ENCODE measurements around the gene IGHMBP2.

IGHMBP2 gene

GRCh38 chr11:68959465-68960293, 56.0 kb downstream of the IGHMBP2 start:
- no peak for DNase-seq (ENCODE audit: extremely low read depth, low read depth)

GRCh38 chr11:68960294-68961071, 56.8 kb downstream of the IGHMBP2 start:
- DNase-seq (ENCODE audit: extremely low read depth, low read depth), result no peak
- no peak for TF ChIP-seq CTCF (IDR thresholded peaks at IDR 0.05; ENCODE audit: low read depth, low read length)

More at GRCh38 chr11:68959465-68960293, 56.0 kb downstream of the IGHMBP2 start:
- TF ChIP-seq CTCF (IDR thresholded peaks at IDR 0.05; ENCODE audit: low read depth, low read length), result no peak

- no peak for DNase-seq (ENCODE audit: extremely low read depth, low read depth)
- no peak for TF ChIP-seq CTCF (IDR thresholded peaks at IDR 0.05; ENCODE audit: low read depth, low read length)
Measured at GRCh38 chr11:68961245-68961644, 57.6 kb downstream of the IGHMBP2 start.

DNA sequence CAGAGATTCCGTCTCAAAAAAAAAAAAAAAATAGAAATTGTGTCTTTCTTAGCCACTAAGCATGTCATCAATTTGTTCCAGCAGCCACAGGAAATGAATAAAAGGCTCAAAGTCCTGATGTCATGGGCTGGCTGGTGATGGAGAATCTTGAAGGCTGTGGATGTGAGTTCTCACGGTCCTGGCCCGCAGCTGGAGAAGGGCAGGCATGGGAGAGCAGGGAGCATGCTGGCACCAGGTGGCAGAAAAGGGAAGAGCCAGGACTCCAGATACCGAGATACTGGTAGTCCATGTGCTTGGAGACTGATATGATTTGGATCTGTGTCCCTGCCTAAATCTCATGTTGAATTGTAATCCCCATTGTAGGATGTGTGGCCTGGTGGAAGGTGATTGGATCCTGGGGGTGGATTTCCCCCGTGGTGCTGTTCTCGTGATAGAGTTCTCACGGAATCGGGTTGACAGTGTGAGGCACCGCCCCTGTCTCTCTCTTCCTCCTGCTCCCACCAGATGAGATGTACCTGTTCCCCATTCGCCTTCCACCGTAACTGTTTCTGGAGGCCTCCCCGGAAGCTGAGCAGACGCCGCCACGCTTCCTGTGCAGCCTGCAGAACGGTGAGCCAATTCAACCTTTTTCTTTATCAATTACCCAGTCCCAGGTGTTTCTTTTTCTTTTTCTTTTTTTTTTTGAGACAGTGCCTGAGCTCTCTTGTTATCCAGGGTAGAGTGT, 59.0 kb downstream of the IGHMBP2 start:
- no peak for DNase-seq (ENCODE audit: extremely low read depth, low read depth)
- no peak; the same call in 1 of the 2 replicates for TF ChIP-seq CTCF (IDR thresholded peaks at IDR 0.05; ENCODE audit: low read depth, low read length)

GRCh38 chr11:68963779-68964178, 60.1 kb downstream of the IGHMBP2 start:
- no peak for DNase-seq (ENCODE audit: extremely low read depth, low read depth)
- TF ChIP-seq CTCF (IDR thresholded peaks at IDR 0.05; ENCODE audit: low read depth, low read length), result no peak

- no peak for TF ChIP-seq CTCF (IDR thresholded peaks at IDR 0.05; ENCODE audit: low read depth, low read length)
- DNase-seq (ENCODE audit: extremely low read depth, low read depth), result no peak
Measured at GRCh38 chr11:68965901-68966853, 62.5 kb downstream of the IGHMBP2 start.

Measured in AG09319 (cell line).